ENCODE results near the gene NECTIN2. TPM values are rescaled to one million over a fixed set of nuclear protein-coding genes. Genes with fewer than 3 reads are reported as not detected.

The NECTIN2 gene
- total and polyA plus RNA-seq, 2 experiments from 2014 or later = 193 to 307 TPM

- Histone ChIP-seq H3K9me3 (ENCODE audit: low read depth) (no peaks in the 10 kb centered on the region), H4K20me1 (ENCODE audit: insufficient read depth, poor library complexity, severe bottlenecking) (peaks cover 57% of the 10 kb centered on the region), H3K4me2 (peak overlapping the region; percentile 91), H3K79me2 (peaks cover 73% of the 10 kb centered on the region), H3K4me1 (ENCODE audit: insufficient read depth) (peaks cover 23% of the 10 kb centered on the region), H3K36me3 (replicated peaks; ENCODE audit: insufficient read depth, low read depth) (no peaks in the 10 kb centered on the region), H3K9me2 (replicated peaks; ENCODE audit: insufficient read depth) (no peaks in the 10 kb centered on the region), H3K27ac (peak overlapping the region; percentile 100), H2AFZ (no peak overlapping the region), H3K4me3 (peak overlapping the region; percentile 99), H3K27me3 (no peaks in the 10 kb centered on the region)
- DNase-seq (ENCODE audit: low spot score) = peak; percentile 58
- WGBS (ENCODE audit: low lambda C conversion rate, missing lambda C conversion rate) = 23% methylated on average over 16 of the region's 18 CpGs
- no peak for TF ChIP-seq EZH2phosphoT487 (IDR thresholded peaks at IDR 0.05; ENCODE audit: low read depth, severe bottlenecking, unreplicated experiment)
- TF ChIP-seq, protein P1, sequence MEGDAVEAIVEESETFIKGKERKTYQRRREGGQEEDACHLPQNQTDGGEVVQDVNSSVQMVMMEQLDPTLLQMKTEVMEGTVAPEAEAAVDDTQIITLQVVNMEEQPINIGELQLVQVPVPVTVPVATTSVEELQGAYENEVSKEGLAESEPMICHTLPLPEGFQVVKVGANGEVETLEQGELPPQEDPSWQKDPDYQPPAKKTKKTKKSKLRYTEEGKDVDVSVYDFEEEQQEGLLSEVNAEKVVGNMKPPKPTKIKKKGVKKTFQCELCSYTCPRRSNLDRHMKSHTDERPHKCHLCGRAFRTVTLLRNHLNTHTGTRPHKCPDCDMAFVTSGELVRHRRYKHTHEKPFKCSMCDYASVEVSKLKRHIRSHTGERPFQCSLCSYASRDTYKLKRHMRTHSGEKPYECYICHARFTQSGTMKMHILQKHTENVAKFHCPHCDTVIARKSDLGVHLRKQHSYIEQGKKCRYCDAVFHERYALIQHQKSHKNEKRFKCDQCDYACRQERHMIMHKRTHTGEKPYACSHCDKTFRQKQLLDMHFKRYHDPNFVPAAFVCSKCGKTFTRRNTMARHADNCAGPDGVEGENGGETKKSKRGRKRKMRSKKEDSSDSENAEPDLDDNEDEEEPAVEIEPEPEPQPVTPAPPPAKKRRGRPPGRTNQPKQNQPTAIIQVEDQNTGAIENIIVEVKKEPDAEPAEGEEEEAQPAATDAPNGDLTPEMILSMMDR (IDR thresholded peaks at IDR 0.05; ENCODE audit: poor library complexity) = no peak
- TF ChIP-seq EZH2 (IDR thresholded peaks at IDR 0.05; ENCODE audit: borderline replicate concordance) = no peak
Observed at GRCh38 chr19:44848812-44849447, 2.8 kb downstream of the NECTIN2 start.

- H3K4me1 ChIP-seq (ENCODE audit: insufficient read depth) = peaks cover 23% of the 10 kb centered on the region
- no peaks in the 10 kb centered on the region for H3K27me3 ChIP-seq
- peak overlapping the region; percentile 100 for H3K27ac ChIP-seq
- no peaks in the 10 kb centered on the region for H3K9me2 ChIP-seq (replicated peaks; ENCODE audit: insufficient read depth)
- peak overlapping the region; percentile 91 for H3K4me2 ChIP-seq
- H2AFZ ChIP-seq = no peak overlapping the region
- DNase-seq (ENCODE audit: low spot score) = no peak
- H4K20me1 ChIP-seq (ENCODE audit: insufficient read depth, poor library complexity, severe bottlenecking) = peaks cover 69% of the 10 kb centered on the region
- peaks cover 88% of the 10 kb centered on the region for H3K79me2 ChIP-seq
- no peak overlapping the region for H3K4me3 ChIP-seq
- no peaks in the 10 kb centered on the region for H3K9me3 ChIP-seq (ENCODE audit: low read depth)
- WGBS (ENCODE audit: low lambda C conversion rate, missing lambda C conversion rate) = 75% methylated on average over 7 of the region's 8 CpGs
- no peaks in the 10 kb centered on the region for H3K36me3 ChIP-seq (replicated peaks; ENCODE audit: insufficient read depth, low read depth)
- TF ChIP-seq, protein P1 (IDR thresholded peaks at IDR 0.05; ENCODE audit: poor library complexity) = no peak
- TF ChIP-seq EZH2phosphoT487 (IDR thresholded peaks at IDR 0.05; ENCODE audit: low read depth, severe bottlenecking, unreplicated experiment) = no peak
- TF ChIP-seq EZH2 (IDR thresholded peaks at IDR 0.05; ENCODE audit: borderline replicate concordance) = no peak
Observed at GRCh38 chr19:44850641-44851109, 4.6 kb downstream of the NECTIN2 start.

DNA sequence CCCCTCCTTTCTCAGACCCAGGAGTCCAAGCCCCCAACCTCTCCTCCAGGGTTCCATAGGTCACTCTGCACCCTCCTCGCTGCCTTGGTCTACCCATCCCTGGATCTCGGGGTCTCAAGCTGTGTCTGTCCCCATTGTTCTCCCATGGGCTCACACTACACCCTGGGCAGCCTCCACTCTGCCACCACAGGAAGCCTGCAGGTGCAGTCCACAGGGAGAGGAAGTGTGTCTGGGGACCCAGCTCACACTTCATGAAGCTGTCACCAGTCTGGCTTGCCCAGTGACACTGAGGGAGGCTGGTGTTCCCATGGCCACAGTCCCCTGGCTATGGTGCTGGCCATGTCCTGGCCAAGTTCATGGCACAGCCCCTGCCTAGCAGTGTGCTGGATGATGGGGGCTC, 5.3 kb downstream of the NECTIN2 start:
- H3K27me3 ChIP-seq = no peaks in the 10 kb centered on the region
- no peak for DNase-seq (ENCODE audit: low spot score)
- peaks cover 93% of the 10 kb centered on the region for H3K79me2 ChIP-seq
- H2AFZ ChIP-seq = no peak overlapping the region
- H3K27ac ChIP-seq = no peak overlapping the region
- H3K9me2 ChIP-seq (replicated peaks; ENCODE audit: insufficient read depth) = no peaks in the 10 kb centered on the region
- peaks cover 26% of the 10 kb centered on the region for H3K4me1 ChIP-seq (ENCODE audit: insufficient read depth)
- no peak overlapping the region for H3K4me2 ChIP-seq
- TF ChIP-seq EZH2phosphoT487 (IDR thresholded peaks at IDR 0.05; ENCODE audit: low read depth, severe bottlenecking, unreplicated experiment) (no peak), EZH2 (IDR thresholded peaks at IDR 0.05; ENCODE audit: borderline replicate concordance) (no peak)
- TF ChIP-seq, protein P1 (IDR thresholded peaks at IDR 0.05; ENCODE audit: poor library complexity) = no peak
- H4K20me1 ChIP-seq (ENCODE audit: insufficient read depth, poor library complexity, severe bottlenecking) = peaks cover 76% of the 10 kb centered on the region
- 96% methylated on average over 2 of the region's 2 CpGs for WGBS (ENCODE audit: low lambda C conversion rate, missing lambda C conversion rate)
- no peaks in the 10 kb centered on the region for H3K9me3 ChIP-seq (ENCODE audit: low read depth)
- no peaks in the 10 kb centered on the region for H3K36me3 ChIP-seq (replicated peaks; ENCODE audit: insufficient read depth, low read depth)
- H3K4me3 ChIP-seq = no peak overlapping the region

Data from hepatocyte (in vitro differentiated cells).